Activated CD4-positive, alpha-beta T cell treated with anti-CD3 and anti-CD28 coated beads for 4 hours (primary cell): ENCODE data around the gene FKBP6.
A peak's percentile ranks its signal among the peaks of the same experiment; 100 is the strongest.
"Not testable (repeated sequence)": the region's sequence is repeated elsewhere in the genome, so short reads cannot be mapped to it uniquely, and the experiment has no call there.

ENCODE experiments used
- DNase-seq, 2 donors: peaks; one replicate each; pipeline ENCODE4 v3.0.0-alpha.2; 2020

Gene FKBP6, protein sequence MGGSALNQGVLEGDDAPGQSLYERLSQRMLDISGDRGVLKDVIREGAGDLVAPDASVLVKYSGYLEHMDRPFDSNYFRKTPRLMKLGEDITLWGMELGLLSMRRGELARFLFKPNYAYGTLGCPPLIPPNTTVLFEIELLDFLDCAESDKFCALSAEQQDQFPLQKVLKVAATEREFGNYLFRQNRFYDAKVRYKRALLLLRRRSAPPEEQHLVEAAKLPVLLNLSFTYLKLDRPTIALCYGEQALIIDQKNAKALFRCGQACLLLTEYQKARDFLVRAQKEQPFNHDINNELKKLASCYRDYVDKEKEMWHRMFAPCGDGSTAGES

DNA sequence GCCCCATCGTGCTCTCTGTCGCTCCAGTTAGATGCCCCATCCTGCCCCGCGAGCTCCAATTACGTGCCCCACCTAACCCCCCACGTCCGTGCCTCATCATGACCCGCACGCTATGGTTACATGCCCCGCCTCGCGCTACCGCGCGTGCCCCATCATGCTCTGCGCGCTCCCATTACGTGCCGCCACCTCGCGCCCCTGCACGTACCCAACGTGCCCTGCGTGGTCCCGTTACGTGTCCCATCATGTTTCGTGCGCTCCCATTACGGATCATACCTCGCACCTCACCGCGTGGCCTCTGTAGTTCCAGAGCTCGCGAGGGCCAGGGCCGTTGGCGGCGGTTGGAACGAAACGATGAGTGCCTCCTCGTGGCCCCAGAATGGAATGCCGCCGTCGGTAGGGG lies at the start of gene FKBP6, which contains the start of gene TRIM50:
TSS of gene FKBP6 (plus strand) at position 240 of the 400 bp plus-strand sequence. CDS start 268 bp downstream, outside the sequence.
TSS of gene TRIM50 (minus strand) at position 161 of the 400 bp plus-strand sequence. CDS start 3,295 bp downstream, outside the sequence.
- DNase-seq = not testable (repeated sequence)

DNA sequence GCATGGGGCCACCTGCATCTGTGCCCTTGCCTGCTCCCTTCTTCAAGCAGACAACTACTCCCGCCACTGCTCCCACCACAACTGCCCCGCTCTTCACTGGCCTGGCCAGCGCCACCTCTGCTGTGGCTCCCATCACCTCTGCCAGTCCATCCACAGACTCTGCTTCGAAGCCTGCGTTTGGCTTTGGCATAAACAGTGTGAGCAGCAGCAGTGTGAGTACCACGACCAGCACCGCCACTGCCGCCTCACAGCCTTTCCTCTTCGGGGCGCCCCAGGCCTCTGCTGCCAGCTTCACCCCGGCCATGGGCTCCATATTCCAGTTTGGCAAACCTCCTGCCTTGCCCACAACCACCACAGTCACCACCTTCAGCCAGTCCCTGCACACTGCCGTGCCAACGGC lies 30.7 kb upstream of the FKBP6 start:
- DNase-seq = not testable (repeated sequence)

DNA sequence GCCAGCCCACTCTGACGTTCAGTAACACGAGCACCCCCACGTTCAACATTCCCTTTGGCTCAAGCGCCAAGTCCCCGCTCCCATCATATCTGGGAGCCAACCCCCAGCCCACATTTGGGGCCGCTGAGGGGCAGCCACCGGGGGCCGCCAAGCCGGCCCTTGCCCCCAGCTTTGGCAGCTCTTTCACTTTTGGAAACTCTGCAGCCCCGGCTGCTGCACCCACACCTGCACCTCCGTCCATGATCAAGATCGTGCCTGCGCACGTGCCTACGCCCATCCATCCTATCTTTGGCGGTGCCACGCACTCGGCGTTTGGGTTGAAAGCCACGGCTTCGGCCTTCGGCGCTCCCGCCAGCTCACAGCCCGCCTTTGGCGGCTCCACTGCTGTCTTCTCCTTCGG lies 30.3 kb upstream of the FKBP6 start:
- not testable (repeated sequence) for DNase-seq

DNA sequence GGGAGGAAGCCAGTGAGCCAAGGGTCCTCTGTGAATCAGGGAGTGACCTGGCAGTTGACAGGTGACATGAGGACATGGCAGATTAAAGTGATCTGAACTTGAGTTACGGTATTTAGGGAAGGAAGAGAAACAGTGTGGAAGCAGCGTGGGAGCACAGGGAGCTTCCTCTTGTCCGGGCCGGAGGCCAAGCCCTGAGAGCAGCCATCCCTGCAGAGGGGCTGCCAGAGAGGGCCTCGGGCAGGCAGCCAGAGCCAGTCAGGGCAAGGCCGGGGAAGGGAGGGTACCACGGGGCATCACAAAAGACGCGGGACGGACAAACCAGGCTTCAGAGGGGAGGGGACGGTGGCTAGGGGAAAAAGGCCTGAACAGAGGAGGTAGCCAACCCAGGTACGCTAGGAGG lies 28.1 kb upstream of the FKBP6 start:
- DNase-seq = not testable (repeated sequence)

DNA sequence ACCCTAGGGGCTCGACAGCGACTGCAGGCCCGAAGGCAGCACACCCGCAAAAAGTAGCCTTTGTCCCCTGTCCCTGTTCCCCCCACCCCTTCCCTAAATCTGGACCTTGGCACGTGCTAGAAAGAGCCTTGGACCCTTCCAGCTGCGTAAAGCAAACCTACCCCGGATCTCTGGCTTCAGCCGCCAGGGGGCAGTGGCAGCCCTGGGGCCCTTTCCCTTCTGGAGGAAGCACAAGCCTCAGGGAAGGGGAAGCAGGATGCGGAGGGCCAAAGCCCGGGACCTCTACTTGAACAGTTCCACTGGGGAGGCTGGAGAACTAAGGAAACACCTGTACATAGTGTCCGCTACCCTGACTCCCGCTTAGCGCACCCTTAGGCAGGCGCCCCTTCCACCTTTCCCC lies 26.9 kb upstream of the FKBP6 start:
- not testable (repeated sequence) for DNase-seq

DNA sequence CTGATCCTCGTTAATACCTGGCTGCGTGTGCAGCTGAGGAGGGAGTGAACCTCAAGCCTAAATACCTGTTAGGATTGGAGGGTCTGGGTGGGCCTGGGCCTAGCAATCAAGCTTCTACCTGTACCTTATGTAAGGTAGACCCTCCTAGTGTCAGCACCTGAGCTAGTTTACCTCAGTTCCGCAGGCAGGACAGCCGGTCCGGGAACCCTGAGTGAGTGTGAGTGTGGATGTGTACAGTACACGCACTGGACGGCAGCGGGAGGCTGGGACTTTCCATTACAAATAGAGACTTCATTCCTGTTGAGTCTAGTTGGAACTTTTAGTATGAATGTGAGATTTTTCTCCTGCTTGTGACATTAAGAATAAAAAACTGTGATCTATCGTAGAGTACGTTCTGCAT lies 25.1 kb upstream of the FKBP6 start:
- not testable (repeated sequence) for DNase-seq

DNA sequence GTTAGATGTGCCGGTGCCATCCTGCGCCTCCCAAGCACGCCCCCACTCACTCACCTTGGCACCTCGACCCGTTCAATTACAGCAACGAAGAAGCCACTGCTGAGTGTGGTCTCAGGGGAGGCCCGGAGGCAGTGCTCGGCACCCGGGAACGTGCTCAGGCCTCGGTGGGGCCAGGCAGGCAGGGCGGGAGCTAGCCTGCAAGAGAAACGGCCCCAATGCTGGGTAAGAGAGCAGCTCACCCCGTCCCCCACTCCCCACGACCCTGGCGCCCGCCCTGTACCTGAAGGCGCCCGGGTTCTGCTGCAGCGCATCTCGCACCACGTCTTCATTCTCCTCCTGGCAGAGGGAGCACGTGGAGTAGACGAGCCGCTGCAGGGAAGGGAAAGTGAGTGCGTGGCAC lies 24.4 kb upstream of the FKBP6 start:
- DNase-seq = no peak

DNA sequence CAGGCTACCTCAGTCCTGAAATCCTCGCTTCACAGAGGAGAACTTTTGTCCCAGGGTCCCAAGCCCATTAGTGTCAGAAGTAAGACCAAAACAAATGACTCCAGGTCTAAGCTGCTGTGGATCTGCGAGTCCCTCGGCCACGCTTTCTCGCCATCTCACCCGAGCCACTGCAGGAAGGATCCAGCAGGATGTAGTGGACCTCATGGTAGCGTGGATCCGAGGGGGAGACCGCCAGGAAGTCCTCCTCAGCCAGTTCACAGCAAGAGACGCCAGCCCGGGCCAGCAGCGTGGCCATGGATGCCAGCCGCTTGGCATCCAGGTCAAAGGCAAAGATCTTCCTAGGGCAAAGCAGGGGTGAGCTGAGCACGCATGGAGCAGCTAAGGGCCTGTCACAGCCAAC lies 23.9 kb upstream of the FKBP6 start:
- DNase-seq = no peak

DNA sequence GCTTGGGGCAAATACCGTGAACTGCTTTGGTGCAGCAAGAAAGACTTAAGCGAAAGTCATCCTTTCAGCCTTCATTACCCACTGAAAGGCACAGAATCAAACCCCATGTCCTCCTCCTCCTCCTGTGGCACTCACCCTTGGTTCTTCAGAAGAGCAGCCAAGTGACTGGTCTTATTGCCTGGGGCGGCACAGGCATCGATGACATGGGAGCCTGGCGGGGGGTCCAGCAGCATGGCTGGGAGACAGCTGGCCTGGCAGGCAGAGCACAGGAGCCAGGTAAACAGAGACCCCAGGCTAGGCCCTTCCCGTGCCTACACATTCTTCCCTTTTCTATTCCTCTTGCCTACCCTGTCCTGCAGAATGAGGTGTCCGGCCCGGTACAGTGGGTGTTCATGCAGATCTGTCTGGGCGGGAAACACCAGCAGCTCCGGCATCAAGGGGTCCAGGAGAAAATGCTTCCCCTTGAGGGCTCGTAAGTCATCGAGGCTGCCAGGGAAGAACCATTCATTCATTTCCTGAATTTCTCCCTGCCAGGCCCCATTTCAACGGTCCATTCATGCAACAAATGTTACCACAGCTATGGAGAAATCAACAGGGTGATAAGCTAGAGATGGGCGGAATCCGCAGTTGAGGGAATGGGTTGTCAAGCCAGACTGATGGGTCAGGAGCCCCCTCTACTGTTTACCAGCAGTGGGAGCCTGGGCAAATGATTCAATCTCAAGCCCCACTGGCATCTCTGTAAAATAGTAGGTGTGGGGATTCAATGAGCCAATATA lies 23.2 kb upstream of the FKBP6 start:
- not testable (repeated sequence) for DNase-seq

DNA sequence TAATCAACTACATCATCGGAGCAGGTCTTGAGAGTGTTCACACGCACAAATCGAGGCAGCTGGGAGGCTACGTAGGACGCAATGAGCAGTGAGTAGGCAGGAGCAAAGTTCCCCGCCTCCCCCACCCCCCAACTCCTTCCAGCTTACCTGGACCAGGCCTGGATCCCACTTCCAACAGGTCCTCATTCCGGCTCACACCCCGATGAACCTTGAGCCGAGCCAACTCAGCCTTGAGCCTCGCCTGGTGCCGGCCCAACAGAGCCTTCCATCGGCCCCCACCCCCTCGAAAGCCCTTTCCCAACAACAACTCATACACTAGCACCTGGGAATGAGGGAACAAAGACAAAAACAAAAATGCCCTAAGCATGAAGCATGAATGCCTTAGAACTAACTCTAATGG lies 20.5 kb upstream of the FKBP6 start:
- DNase-seq = no peak

DNA sequence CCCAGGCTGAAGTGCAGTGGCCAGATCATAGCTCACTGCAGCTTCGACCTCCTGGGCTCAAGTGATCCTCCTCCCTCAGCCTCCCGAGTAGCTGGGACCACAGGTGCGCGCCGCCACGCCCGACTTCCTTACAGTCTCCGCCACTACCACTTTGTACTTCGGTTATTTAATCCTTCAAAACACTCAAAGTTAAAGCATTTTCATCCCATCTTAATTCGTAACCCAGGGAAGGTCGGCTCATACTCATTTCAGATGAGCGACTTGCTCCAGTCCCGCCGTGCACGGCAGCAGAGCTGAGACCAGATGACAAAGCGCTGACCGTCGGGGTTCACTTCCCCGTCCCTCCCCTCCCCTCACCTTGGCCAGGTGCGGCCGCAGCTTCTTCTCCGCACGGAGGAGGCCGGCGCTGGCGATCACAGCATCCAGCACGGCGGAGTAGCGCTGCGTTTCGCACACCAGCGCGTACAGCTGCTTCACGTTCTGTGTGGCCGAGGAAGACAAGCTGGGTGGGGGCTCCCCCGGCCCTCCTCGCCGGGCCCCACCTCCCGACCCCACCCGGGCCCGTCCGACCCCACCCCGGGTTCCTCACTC lies 19.8 kb upstream of the FKBP6 start:
- DNase-seq = peak in 1 of 2 donors; percentile 3

DNA sequence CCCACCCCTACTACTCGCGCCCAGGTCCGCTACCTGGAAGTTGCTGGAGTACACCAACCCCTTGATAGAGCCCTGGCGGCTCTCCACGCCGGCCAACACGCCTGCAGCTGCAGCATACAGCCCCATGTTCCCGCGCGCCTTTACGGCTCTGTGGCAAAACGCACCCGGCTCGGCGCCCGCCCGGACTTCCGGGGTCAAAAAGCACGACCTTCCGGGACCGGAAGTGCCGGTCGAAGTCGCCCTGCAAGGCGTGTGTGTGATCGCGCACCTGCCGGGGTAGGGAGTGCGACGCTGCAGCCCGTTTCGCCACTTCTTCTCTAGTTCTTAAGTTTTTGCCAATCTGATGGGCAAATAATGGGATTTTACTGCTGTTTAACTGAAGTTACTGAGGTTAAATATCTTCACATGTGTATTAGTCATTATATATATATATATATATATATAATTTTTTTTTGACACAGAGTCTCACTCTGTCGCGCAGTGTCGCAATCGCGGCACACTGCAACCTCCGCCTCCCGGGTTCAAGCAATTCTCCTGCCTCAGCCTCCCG lies 19.2 kb upstream of the FKBP6 start, which contains the start of gene NSUN5:
TSS of gene NSUN5 (minus strand) at position 162 of the 550 bp plus-strand sequence. CDS start at position 126, 36 bp downstream.
- DNase-seq = peak; percentile 81 to 87

DNA sequence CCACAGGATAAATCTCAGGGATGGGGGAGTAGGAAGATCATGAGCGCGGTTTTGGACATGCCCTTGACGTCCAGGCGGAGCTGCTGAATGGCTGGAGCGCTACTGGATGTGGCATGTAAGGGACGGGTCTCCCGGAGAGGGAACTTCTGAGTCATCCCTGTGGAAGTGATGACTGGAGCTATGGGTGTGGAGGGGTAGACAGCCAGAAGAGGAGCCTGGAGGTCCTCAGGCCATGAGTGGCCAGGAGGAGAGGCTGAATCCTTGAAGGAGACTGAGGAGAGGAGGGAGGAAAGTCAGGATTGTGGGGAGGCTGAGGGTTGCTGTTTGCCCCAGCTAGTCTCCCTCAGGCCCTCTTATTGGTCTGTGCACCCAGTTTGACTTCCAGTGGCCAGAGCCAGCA lies 16.5 kb upstream of the FKBP6 start:
- DNase-seq = not testable (repeated sequence)

DNA sequence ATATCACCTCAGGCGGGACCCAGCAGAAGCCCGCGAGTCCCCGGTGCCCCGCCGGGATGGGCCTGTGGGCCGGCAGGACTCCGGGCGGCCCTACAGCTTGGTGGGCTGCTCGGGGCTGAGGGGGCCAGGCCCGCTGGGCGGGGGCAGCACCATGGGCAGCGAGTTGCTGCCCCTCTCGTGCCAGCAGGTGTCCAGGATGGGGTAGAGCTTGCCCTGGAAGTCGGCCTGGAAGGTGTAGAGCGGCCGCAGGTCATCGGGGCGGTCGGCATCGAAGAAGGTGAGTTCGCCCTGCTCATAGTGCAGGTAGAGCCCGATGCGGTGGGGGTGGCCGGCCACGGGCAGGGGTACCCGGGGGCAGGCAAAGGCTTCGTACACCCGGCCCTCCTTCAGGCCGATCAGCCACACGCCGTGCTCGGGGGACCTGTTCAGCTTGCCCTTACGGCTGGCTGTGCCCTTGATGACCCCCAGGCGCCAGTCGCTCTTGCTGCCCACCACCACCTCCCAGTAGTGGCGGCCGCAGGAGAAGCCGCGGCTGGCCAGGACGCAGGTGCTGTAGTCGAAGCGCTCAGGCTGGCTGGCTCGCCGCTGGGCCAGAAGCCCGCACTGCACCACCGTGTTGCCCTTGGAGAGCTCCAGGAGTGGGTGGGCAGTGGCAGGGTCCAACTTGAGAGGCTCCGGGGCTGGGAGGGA lies 15.0 kb upstream of the FKBP6 start:
- no peak for DNase-seq

DNA sequence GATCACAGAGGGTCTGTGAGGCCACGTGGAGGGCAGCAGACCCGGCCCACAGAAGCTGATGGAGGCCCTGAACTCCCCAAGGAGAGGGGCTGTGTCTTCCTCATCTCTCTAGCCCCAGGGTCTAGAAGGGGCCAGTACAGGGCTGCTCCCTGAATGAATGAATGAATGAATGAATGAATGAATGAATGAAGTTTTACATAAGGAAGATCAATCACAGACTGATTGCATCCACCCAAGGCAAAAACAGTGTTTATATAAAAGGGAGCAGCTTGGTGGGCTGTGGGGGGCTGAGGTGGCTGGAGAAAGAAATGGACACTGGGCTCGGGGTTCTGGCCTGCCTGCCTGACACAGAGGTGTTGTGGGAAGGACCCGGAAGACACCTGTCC lies 14.4 kb upstream of the FKBP6 start:
- DNase-seq = no peak

DNA sequence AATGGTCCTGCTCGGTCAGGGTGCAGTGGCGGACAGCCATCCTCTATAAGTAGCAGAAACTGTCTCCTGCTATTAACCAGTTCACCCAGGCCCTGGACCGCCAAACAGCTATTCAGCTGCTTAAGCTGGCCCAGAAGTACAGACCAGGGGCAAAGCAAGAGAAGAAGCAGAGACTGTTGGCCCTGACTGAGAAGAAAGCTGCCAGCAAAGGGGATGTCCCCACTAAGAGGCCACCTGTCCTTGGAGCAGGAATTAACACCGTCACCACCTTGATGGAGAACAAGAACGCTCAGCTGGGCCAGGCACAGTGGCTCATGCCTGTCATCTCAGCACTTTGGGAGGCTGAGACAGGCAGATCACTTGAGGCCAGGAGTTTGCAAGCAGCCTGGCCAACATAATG lies 13.7 kb upstream of the FKBP6 start:
- no peak for DNase-seq

DNA sequence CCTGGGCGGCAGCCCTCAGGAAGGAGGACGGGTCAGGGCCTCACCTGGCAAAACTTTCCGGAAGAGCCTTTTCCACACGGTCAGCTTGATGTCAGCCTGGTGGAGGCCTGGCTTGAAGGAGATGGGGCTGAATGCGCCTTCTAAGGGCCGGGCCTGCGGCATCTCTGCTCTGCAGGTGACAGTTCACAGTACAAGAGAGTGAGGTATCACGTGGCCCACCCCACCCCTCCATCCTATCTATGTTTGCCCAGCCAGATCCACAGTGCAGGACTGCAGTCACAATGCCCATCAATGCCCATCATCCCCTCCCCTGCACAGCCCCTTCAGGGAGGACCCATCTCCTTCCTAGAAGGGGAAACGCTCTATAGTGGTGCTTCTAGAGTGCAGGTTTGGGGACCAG lies 11.4 kb upstream of the FKBP6 start:
- DNase-seq = no peak

DNA sequence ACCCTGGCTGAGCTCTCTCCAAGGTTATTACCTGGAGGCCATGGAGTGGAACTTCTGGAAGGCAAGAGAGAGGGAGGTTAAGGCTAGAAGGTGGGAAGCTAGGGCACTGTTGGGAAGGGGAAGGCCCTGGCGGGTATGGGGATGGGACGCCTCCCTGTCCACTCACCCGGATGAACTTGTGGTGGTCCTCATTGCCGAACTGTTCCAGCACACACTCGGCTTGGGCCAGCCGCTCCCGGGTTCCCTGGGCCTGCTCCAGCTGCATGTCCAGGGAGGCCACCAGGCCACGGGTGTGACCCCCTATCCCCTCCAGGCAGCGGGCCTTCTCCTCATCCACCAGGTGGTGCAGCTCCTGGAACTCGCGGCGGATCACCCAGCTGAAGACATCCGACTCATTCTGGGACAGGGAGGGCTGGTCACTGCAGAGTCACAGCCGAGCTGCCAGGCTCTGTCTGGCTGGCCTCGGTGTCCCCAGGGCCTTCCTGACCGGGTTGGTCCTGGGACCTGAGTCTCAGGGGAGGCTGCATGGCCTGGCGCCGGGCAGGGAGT lies 9.2 kb upstream of the FKBP6 start:
- DNase-seq = not testable (repeated sequence)

DNA sequence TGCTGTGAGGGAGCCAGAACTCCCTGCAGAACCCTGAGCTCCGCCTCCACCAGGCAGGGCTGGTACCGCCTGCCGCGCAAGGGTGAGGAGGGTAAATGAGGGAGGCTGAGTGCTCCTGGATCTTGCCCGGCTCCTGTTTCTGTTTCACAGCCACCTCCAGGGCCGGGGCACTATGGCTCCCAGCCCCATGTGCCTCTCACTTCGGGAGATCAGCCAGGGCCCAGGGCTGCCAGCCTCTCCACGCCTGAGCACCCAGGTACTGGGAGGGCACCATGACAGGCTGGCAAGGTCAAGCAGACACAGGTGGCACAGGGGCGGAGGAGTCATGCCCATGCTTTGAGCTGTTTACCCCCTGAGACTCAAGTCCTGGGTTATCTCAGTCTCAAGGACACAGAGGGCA lies 8.4 kb upstream of the FKBP6 start:
- DNase-seq = not testable (repeated sequence)

DNA sequence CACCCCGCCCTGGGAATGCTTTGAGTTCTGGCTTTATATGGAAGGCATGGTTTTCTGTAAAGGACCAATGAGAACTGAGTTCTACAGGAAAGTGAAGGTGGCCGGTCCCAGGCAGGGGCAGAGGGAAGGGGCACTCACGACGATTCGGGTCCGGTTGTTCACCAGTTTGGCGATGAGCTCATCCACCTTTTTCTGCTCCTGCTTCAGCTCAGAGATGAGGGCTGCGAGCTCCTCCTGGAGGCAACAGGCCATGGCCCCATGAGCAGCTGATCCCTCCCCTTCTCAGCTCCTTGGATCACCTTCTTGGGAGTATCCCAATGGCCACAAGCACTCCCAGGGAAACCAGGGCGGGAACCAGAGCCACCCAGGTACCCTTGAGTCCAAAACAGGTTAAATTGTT lies 8.0 kb upstream of the FKBP6 start:
- not testable (repeated sequence) for DNase-seq

DNA sequence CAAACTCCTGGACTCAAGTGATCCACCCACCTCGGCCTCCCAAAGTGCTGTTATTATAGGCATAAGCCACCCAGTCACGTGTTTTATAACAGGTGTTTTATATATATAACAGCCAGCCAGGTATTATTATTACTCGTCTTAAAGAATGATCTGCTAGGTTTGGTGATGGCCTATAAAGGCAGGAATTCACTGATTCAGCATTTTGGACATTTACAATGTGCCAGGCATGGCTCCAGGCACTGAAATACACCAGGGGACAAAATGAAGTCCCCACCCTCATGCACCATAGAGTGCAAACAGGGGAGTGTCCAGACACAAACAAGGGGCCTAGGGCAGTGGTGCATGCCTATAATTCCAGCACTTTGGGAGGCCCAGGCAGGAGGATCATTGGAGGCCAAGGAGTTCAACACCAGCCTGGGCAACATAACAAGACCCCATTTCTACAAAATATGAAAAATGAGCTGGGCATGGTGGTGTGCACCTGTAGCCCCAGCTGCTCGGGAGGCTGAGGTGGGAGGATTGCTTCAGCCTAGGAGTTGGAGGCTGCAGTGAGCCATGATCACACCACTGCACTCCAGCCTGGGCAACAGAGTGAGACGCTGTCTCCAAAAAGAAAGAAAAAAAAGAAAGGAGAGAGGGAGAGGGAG lies 4.4 kb upstream of the FKBP6 start:
- not testable (repeated sequence) for DNase-seq
